SH-SY5Y (cell line): ENCODE results near the gene SPATA21.

Source experiments
- GATA2 ChIP-seq: IDR thresholded peaks from 2 replicates; pipeline ENCODE4 v1.6.1; 2011; ENCODE audit warnings: mild to moderate bottlenecking, low read depth, low read length
- GATA3 ChIP-seq: IDR thresholded peaks from 2 replicates; pipeline ENCODE4 v1.6.1; 2011; ENCODE audit warnings: low read depth, mild to moderate bottlenecking, low read length, moderate library complexity

SPATA21 gene

GRCh38 chr1:16430606-16431005, 6.6 kb downstream of the SPATA21 start:
- TF ChIP-seq GATA2: no peak
- TF ChIP-seq GATA3: no peak

DNA sequence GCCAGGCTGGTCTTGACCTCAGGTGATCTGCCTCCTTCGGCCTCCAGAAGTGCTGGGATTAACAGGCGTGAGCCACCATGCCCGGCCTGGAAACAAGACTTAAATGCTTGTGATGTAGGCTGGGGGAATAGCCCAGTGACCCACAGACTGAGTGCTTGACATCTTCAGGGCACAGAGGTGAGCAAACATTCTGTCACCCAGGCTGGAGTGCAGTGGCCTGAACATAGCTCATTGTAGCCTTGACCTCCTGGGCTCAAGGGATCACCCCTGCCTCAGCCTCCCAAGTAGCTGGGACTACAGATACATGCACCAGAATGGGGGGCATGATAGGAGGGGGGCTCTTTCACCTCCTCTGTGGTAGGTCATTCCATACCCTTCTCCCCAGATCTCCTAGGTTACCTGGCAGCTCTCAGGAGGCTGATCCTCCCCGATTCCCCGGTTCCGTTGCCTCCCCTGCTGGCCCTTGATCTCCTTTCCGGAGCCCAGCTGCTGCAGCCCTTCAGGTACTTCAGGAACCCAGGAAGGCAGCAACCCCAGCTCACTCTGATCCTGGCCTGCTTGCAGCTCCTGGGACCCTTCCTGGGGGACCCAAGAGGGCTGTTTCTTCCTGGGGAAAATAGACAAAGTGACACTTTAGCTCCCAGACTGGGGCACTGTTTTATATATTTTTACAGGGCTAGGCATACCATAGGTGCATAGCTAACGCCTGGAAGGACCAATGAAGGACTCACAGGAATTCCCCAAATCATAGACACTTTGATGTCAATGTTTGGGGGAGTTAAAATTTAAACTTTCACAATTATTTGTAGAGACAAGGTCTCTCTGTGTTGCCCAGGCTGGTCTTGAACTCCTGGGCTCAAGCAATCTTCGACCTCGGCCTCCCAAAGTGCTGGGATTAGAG, 11.8 kb downstream of the SPATA21 start:
- no peak for TF ChIP-seq GATA2
- TF ChIP-seq GATA3: no peak

DNA sequence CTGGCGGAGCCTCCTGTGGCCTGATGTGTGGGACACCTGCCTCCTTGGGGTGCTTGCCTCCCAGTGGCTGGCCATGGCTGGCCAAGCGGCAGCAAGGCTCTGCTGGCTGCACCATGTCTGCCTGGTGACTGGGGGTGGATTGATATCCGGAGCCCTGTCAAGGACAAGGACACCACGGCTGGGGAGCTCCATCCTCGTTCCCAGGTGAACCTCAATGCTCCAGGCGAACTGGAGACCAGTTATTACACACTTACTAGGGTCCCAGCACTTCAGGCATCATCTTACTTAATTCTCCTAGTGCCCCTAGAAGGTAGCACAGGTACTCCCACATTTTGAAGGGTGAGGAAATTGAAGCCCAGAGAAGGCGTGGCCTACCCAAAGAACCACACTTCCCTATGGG, 15.2 kb downstream of the SPATA21 start:
- no peak for TF ChIP-seq GATA2
- TF ChIP-seq GATA3: no peak

DNA sequence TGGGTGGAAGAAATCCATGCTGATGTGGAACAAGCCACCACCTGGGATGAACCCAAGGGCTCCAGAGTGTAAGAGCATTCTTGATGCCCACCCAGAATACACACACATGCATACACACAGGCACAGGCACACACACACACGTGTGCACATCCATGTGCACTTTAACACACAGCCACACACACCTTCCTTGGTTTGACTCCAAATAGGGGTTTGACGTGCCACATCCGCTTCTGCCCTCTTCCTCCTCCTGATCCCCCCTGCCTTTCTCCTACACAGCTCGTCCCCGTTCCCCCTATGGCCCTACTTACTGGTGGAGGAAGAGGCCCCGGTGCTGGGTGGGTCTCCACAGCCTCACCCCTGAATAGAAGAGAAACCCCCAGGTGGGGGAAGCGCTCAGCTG, 16.0 kb downstream of the SPATA21 start:
- TF ChIP-seq GATA2 (no peak), GATA3 (no peak)

GRCh38 chr1:16420424-16421118, 16.7 kb downstream of the SPATA21 start:
- TF ChIP-seq GATA3 (no peak), GATA2 (no peak)

DNA sequence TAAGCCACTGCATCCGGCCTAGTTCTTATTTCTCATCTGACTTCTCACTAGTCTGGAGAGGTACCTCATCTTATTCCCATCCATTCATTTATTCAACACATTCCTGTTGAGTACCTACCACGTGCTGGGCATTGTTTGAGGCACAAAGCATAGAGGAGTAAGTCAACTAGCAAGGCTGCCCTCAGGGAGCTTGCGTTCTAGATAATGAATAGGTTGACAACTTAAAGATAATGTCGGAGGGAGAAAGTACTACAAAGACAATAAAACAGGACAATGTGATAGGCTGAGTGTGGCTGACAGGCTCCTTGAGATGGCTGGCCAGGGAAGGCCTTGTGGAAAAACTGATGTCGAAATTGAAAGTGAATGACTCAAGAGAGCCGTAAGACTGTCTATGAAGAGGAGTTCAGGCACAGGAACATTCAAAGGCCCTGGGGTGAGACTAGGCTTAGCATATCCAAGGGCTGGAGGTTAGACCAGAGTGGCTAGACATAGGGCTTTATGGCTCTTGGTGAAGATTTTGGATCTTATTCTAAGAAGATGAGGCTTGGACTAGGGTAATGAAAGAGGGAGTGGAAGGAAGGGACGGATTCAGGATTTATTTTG, 18.3 kb downstream of the SPATA21 start:
- TF ChIP-seq GATA2 (no peak), GATA3 (no peak)

DNA sequence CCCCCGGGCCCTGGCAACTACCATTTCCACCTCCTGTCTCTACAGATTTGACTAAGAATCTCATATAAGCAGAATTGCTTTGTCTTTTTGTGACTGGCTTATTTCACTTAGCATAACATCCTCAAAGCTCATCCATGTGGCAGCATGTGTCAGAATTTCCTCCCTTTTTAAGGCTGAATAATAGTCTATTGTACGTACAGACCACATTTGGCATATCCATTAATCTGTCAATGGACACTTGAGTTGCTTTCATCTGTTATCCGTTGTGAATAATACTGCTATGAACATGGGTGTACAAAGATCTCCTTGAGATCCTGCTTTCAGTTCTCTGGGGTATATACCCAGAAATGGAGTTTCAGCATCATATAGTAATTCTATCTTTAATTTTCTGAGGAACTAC, 24.0 kb downstream of the SPATA21 start:
- TF ChIP-seq GATA3: no peak
- TF ChIP-seq GATA2: no peak

DNA sequence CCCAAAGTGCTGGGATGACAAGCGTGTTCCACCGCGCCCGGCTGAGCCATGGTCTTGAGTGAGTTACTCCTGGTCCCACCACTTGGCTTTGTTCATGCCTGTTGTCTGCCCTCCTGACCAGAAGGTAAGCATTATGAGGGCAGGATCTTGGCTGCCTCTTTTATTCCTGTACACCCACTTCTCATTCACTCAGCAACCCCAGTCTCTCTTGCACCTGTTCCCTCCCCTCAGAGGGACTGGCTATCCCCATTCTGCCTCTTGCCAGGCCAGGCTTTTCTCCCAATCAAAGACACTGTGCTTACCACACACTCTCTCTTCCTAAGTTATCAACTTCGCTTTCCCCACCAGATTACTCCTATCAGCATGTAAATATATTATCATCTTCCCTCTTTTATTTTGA, 26.4 kb downstream of the SPATA21 start:
- TF ChIP-seq GATA2 (no peak), GATA3 (no peak)

GRCh38 chr1:16409536-16410152, 27.6 kb downstream of the SPATA21 start:
- TF ChIP-seq GATA2: no peak
- TF ChIP-seq GATA3: no peak

GRCh38 chr1:16406868-16407267, 30.4 kb downstream of the SPATA21 start:
- TF ChIP-seq GATA2 (no peak), GATA3 (no peak)

- TF ChIP-seq GATA2: no peak
- TF ChIP-seq GATA3: no peak
Observed at GRCh38 chr1:16405441-16405840, 31.8 kb downstream of the SPATA21 start.

DNA sequence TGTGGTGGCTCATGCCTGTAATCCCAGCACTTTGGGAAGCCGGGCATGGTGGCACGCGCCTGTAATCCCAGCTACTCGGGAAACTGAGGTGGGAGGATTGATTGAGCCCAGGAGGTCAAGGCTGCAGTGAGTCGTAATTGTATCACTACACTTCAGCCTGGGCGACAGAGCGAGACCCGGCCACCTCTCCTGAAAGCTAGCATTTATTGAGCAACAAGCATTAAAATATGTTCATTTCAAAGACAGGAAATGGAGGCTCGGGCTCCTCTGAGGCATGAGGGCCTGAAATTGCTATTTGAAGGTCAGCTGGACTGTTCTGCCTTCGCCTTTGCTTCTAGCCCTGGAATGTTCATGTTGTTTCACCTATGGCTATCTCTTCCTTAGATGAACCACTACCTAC, 34.5 kb downstream of the SPATA21 start:
- TF ChIP-seq GATA2 (no peak), GATA3 (no peak)

DNA sequence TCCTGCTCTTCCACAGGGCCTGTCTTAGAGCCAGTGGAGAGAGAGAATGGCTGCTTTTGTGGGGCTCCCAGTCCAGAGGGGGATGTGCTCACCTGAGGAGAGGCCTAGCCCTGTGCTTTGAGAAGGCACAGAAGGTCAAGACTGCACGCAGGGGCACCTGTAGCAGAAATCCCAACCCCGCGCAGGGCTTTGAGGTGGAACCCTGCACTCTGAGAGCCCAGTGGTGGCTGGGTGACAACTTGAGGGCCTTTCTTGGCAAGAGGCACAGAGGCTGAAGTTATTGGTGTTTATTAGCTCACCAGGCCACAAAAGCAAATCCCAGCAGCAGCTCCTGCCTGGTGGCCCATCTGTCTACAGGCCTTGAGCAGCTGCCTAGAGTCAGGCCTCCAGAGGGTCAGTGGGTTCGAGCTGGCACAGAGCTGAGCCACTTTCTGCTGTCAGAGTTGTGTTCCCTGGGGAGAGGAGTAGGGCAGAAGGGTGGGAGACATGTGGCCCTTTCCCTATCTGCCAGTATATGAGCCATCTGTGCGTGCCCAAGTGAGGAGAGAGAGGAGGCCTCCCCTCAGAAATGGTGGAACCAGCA, 38.8 kb downstream of the SPATA21 start:
- TF ChIP-seq GATA3 (no peak), GATA2 (no peak)

GRCh38 chr1:16397120-16397519, 40.1 kb downstream of the SPATA21 start:
- TF ChIP-seq GATA2 (no peak), GATA3 (no peak)
